ENCODE measurements around the gene IL18.
"Not testable (repeated sequence)": the region's sequence is repeated elsewhere in the genome, so short reads cannot be mapped to it uniquely, and the experiment has no call there.

Gene IL18

DNA sequence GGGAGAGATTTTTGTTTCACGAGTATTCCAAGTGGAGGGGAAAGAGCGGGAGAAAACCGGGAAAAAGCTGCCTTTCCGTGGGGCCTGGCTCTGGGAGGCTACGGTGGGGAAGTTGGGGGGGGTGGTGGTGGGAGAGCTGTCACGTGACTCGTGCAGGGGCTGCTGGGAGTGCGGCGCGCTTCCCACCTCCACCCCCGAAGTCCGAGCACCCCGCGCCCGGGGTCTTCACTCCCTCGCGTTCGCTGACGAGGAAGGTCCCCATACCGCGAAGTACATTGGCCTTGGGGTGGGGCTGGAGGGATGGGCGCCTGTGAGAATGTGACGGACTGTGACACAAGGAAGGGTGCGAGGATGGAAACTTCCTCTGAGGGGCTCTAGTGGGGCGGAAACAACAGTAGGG, 3.3 kb upstream of the IL18 start, which contains the start of gene TEX12:
Gene TEX12, plus strand, starts transcription at position 228 of the 400 bp plus-strand sequence. CDS start 1,897 bp downstream, outside the sequence.
- no peak for DNase-seq

DNA sequence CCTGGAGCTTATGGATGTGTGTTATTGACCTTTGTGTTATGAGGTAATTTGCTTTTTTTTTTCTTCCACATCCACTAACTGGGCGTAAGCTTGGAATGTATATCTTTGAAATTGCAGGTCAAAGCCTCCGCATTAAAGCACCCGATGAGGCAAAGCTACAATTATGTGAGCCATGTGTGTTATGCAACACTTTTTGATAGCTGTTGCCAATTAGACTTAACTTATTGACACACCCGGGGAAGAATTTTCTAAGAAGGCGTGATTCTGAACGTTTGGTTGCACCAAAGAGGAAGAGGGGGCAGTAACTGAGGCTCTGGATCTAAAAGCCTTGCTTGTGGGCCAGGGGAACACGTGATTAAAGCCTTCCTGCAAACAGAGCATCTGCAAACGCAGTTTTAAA, 2.7 kb upstream of the IL18 start:
- DNase-seq = no peak

DNA sequence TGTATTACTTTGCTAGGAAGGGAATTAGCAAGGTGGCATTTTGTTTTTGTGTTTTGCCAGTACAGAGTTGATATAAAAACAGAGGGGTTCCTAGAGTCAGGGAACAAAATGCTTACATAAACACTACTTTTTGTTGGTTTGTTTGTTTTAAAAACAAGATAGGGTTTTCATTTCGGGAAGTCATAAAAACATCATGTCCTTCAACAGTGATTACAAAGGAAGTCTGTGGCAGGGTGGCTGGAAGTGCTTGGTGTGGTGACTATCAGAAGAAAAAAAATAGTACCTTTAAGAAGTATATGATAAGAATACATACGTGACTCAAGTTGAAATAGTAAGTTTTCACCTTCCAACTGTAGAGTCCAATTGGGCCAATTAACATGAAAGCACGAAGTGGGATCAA, 1.2 kb upstream of the IL18 start:
- DNase-seq = no peak

DNA sequence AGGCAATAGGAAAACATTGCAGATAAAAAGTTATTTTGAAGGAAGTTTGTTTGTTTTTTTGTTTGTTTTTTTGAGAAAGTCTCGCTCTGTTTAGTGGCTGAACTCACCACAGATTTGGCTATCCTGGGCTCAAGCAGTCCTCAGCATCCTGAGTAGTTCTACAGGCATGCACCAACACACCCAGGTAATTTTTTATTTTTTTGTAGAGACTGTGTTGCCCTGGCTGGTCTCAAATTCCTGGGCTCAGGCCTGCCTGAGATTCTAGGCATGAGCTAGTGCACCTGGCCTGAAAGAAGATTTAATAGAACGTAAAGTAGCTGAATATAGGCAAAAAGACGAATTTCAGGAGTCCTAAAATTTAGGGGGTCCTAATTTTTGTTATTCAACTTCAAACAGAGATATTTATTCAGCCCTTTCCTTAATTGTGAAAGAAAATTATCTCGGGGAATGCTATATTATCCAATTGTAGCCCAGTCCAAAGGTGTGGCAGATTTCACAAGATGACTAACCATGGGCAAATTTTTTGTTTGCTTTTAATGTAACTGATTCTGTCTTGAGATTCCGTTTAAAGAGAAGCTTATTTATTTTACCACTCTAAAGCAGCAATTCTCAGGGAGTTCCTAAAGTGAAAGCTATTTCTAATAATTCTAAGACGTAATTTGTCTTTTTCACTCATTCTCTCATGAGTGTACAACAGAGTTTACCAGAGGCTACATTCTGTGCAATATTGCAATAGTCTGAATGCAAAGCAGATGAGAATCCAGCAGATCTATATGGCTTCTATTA, 940 bp downstream of the IL18 start:
- DNase-seq = no peak

DNA sequence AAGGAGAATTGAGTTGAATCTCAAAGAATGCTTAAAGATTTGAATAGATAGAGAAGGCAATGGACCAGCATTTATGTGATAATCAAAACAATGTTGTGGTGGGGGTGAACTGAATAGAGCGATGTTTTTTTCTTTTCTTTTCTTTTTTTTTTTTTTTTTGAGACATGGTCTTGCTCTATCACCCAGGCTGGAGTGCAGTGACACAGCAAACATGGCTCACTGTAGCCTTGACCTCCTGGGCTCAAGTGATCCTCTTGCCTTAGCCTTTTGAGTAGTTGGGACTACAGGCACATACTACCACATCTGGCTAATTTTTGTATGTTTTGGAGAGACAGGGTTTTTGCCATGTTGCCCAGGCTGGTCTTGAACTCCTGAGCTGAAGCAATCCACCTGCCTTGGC, 1.7 kb downstream of the IL18 start:
- not testable (repeated sequence) for DNase-seq

DNA sequence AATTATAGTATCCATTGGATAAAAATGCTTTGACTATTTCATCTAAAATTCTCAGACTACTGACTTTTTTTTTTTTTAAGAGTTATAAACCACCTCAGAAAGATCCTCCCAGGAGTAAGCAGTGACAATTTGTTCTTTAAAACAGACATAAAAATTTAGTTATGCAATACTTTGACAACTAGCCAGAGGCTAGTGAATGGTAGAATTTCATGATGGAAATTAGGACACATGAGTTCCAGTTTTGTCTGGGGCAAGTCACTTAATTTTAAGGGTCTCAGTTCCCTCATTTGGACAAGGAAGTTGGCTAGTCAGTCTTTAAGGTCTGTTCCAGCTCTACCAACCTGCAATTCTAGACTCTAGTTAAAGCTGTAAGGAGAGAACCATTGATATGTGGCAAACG, 2.9 kb downstream of the IL18 start:
- no peak for DNase-seq

DNA sequence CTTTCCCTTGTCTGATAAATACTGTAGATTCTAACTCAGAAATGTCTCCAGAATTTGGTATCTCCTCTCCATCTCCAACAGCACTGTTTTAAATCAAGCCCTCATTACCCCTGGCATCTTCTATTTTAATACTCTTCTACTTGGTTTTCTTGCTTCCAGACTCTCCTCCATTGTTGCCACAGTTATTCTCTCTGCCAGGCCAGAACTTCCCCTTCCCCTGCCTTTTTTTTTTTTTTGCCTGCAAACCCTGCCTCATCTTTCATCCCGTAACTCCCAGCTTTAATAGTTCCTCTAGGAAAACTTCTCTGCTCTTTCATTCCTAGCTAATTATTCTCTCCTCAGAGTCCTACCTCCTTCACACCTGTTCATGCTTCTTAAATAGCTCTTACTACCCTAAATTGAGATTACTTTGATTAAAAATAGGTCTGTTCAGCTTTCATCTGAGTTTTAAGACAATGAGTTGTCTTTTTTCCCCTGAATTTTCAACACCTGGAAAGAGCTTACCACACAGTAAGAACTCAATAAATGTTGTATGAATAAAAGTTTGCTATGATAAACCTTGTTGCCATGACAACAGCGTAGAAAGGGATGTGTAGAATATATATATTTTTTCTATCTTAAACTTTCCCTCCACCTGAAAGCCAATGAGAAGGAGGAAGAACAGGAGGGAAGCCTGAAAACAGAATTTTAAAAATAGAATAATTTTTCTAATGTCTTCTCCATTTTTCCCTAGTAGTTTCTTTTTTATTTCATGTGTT, 3.6 kb downstream of the IL18 start:
- DNase-seq = no peak

DNA sequence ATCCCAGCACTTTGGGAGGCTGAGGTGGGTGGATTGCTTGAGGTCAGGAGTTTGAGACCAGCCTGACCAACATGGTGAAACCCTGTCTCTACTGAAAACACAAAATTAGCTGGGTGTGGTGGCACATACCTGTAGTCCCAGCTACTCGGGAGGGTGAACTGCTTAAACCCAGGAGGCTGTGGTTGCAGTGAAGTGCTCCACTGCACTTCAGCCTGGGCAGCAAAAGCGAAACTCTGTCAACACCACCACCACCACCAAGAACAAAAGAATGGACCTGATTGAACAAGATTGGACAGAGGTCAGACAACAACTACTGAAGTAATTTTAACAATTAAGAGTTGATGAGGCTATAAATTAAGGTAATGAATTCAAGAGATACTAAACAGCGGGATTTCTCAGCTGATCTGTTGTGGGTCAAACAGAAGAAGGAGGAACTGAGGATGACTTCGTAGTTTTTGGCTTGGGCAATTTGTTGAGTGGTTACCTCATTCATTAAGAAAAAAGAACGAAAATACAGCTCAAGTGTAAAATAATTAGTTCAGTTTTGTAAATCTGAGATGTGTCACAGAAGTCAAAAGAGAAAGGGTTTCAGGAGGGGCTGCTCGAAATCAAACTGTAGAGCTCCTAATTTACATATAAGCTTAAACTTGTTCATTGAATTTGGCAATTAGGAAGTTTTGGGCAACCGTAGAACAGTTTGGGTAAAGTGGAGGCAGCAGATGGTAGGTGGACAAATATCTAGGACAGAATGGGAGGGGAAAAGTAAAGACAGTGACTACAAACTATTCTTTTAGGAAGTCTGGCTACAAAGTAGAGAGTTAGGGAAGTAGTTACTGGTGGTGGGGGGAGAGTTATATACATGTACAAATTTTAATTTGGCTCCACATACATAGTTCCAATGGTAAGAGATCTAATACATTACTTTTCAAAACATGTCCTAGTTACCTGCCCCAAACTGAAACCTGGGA, 4.5 kb downstream of the IL18 start:
- no peak for DNase-seq

DNA sequence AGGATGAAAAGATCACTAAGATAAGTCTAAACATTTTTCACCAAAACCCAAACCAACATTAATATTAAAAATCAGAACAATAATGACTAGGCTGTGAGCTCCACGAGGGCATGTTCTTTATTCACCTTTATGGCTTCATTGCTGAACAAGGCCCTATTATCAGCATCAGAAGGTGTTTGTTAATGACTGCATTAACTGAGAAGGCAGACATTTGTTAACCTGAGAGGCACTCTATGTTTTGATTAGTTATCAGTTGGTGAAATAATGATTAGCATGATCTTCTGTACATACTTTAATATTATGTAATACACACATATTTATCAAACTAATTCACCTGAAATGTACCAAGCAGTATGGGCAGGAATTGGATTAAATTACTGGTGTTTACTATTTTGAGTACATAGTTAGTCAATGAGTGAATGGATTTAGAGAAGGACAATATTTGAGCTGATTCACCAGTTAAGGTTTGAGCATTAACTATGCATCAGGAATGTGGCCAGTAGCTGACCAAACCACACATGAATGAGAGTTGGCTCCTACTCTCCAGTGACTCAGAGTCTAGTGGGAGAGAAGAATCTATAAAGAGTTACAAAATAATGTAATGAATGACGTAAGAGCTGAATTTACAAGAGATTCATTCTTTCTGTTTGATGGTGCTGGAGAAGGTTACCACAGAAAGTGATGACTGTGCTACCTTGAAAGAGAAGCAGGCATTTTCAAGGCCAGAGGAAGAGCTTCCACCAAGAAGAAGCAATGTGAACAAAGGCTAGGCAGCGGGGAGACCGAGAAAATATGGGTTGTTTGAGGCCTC, 6.7 kb downstream of the IL18 start:
- no peak for DNase-seq

DNA sequence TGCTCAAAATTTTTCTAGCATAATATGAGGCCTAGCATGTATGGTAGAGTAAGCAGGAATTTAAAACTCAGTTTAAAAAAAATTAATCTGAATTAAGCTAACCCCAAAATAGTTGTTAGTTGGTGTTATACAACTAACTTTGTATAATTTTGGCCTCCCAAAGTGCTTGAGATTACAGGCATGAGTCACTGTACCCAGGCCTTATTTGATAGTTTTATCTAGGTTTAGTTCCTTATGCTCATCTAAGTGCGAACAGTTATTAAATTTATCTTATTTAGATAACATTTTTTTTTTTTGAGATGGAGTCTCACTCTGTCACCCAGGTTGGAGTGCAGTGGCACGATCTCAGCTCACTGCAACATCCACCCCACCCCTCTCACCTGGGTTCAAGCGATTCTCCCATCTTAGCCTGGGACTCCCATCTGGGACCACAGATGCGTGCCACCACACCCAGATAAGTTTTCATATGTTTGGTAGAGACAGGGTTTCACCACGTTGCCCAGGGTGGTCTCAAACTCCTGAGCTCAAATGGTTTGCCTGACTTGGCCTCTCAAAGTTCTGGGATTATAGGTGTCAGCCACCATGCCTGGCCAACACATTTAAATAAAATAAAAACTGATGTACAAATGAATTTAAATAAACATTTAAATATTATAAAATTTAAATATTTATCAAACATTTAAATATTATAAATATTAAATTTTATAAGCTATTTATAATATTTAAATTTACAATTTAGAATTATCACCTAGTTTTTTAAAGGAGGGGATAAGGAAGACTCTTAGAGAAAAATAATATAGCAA, 7.5 kb downstream of the IL18 start:
- DNase-seq = no peak

DNA sequence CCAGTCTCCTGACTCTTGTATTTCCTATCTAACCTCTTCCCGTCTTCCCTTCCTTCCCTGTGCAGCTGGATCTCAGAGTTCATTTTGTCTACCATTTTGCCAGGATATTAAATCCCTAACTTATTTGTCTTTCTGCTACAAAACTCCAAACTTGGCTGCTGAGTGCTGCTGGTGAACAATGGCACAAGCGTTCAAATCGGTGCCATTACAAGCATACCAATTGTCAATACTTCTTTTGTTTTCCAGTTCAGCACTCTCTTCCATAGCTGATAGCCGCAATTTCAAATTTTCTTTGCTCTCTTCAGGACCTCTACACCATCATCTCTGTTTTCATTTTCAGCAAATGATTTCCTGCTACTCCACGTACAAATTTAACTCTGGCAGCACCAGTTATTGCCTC, 13.4 kb downstream of the IL18 start:
- DNase-seq = no peak

DNA sequence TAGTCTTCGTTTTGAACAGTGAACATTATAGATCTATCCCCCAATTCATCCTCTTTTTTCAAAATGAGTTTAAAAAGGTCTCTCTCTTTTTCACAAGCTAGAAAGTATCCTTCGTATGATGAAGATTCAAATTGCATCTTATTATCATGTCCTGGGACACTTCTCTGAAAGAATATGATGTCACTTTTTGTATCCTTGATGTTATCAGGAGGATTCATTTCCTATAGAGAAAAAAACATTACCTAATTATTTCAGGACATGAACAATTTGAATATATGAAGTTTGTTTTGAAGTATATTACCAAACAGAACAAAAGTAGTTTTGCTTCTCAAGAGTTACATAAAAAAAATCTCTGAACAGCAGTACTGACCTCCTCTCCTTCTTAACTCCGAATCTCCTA, 20.3 kb downstream of the IL18 start:
- DNase-seq = no peak

DNA sequence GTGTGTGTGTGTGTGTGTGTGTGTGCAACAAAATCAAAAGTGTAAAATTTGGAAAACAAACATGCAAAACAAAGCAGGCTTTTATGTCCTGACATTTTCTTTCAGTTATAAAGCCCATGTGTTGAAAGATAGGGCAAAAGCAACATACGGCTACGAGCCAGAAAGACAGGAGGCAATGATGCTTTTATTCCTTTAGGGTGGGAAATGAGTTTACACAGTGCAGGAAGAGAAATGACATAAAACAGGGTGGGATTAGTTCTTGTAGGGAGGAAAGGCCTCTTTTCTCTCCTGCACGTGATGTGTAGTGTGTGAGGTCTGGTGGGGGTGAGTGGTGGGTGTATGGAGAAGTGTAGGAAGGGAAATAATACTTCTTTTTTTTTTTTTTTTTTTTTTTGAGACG, 29.4 kb downstream of the IL18 start:
- no peak for DNase-seq

DNA sequence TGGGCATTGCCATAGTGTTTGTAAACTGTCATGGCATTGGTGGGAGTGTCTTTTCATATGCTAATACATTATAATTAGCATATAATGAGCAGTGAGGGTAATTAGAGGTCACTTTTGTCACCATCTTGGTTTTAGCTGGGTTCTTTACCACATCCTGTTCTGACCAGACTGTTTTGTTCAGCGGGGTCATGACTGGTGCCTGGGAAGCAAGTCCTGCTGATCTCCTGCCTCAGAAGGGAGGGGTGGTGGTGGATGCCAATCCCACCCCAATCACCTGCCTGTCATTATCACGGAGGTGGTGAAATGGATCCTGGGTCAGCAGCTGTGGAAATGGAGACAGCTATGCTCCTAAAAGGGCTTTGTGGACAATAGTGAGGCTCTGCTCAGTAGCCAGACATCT, 31.2 kb downstream of the IL18 start:
- no peak for DNase-seq

DNA sequence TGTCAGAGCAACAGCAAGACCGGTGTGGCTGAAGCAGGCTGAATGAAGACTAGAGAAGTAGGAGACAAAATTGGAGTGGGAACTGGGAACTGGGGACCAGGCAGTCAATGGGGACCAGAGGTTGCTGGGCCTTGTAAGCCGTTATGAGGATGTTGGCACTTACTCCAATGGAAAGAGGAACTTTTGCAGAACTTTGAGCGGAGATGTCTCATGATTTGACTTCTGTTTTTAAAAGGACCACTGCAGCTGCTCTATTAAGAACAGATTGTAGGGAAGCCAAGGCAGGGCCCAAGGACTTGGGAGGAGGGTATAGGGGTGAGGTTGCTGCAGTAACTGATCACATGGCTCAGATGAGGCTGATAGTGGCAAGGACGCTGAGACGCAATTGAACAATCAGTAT, 34.2 kb downstream of the IL18 start:
- DNase-seq = no peak

DNA sequence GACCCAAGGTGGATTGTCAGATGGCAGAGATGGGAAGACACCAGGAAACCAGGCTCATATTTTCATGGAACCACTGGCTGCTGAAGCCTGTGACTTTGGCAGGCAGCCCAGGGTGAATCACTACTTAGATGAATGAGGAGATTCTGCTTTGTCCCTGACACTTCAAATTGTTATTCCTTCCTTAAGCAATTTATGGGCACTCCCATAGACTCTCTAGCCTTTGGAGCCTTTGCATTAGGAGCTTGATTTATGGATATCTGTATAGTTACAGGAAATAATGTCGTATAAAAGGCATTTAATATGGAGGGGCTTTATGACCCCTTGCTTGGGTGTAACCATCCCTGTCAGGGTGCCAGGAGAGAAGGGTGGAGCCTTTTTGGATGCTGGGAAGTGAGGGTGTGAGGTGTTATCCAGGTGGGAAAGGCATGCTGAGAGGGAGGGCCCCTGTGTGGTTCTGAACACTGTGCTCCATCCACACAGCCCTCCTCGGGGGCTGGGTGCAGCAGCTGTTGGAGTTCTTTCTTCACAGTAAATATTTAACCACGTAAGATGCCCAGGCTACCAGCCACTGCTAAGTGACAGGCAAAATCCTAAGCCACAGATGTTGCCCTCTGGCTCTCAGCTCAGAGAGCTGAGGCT, 35.3 kb downstream of the IL18 start:
- no peak for DNase-seq

DNA sequence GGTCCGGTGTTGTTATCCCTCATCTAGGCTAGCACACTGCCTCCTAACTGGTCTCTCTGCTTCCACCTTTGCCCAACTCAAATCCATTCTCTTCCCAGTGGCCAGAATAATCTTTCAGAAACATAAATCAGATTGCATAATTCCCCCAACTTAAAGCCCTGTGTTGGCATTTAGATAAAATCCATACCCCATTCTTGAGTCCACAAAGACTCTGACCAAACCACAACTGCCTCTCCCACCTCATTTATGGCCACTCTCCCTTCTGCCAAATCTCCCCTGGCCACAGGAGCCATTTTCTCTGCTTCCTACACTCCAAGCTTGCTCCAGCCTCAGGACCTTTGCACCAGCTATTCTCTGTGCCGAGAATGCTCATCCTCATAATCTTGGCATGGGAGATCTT, 36.8 kb downstream of the IL18 start:
- no peak for DNase-seq

DNA sequence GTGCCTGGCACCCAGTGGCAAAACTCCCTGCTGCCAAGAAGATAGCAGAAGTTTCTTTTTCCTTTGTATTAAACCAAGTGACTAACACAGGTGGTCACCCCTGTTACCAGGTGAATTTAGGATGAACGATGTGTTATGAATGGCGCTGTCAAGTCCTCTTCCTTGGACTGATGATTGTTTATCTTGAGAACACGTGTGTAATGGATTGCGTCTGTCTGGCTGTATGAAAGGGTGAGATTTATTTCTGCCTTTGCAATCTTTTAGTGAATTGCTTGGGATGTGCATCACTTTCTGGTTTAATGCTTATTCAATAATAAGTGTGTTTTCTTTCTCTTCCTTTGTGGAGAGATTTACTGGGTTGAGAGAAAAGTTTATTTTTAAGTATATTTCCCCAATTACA, 40.8 kb downstream of the IL18 start:
- DNase-seq = no peak

DNA sequence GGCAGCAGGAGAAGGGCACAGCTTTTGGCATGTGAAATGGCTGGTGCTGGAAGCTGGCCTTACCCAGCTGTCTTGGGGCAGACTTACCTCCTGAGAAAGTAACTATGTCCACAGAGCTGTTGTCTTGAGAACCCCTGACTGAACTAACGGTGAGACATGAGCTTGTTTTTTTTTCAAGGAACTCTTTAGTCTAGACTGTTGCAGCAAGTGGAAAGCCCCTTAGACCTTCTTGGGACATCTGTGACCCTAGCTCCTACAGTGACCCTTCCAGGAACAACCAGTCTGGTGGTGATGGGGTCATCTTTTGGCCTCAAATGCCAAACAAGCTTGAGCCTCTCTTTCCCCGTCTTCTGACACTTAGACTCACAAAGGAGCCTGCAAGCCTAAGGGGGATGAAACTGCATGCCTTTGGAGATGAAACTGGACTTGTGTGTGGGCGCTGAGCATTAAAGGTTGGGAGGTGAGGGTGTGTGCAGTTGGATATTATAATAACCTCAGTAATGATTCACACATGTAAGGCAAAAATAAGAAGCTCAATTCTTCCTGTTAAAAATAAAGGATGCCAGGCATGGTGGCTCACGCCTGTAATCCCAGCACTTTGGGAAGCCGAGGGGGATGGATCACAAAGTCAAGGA, 41.8 kb downstream of the IL18 start:
- no peak for DNase-seq

DNA sequence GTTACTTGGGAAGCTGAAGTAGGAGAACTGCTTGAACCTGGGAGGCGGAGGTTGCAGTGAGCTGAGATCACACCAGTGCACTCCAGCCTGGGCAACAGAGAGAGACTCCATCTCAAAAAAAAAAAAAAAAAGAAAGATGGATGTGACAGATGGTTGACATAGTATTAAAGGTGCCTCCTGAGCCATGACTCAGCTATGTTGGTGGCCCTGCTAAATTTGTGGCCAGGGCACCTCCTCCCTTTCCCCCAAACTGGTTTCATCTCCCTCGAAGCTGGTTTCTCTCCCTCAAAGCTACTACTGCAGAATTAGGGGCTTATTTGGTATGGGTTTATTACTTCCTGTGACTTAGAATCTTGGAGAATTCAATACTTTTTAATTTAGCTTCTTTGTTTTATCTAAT, 45.7 kb downstream of the IL18 start:
- no peak for DNase-seq

DNA sequence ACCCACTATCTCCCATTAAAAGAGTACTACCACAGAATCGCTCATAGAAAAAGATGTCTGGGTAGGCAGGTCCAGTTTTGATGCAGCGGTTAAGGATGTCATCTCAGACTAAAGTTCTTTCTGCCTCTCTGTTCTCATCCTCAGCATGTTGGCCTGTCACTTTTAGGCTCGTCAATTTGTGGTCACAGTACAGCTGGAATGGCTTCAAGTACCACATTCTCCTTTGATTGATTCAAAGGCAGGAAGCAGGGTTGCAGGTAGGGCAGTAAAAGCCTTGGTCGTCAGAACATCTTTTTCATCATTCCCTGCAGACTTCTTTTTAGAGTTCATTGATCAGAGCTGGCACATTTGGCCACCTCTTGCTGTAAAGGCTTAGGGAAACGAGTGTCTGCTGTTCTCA, 48.5 kb downstream of the IL18 start:
- DNase-seq = no peak
